GM12865 (cell line): Measurements from ENCODE around the gene ANP32A.

Experiments
- DNase-seq: peaks from one replicate; pipeline ENCODE4 v3.0.0; 2010; ENCODE audit warnings: low read depth
- H3K4me3 ChIP-seq: 2 replicates; pipeline ENCODE4 v1.5.1; 2011; ENCODE audit warnings: mild to moderate bottlenecking, low read depth, low read length, control low read depth
- TF ChIP-seq, protein P1 (sequence below): IDR thresholded peaks from 2 replicates; pipeline ENCODE4 v1.5.1; 2011; ENCODE audit warnings: low read length, control low read depth, low read depth, inconsistent platforms; ENCODE audit not compliant: insufficient read depth; ENCODE audit errors: missing control alignments

ANP32A gene

DNA sequence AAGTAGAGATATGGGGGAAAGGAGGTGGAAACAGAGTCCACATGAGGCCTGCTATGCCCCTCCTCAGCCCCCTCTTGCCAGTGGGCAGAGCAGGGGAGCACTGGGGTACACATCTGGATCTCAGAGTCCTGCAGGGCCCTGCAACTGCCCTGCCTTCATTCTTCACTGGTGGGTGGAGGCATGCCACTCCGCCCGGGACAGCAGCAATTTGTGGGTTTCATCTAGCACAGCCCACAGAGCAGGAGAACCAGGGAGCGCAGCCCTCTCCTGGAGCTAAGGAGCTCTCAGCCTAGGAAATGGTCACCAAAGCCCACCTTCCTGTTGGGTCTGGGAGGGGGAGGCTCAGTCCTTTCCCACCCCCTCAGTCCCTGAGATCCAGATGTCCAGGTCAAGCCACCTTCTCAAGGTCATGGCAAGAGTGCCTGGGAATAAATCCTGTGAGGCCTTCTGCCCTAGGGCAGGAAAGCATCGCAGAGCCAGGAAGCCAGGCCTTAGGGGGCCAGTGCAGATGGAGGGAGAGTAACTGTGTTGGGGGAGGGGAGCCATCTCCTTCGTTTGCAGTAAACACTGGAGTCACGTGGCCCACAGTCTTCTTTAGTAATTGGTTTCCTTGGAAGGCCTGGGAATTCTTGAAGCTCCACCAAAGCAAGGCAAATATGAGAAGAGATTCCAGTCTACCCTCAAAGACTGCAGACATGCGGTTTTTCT is 31.0 kb downstream of the ANP32A start:
- TF ChIP-seq, protein P1, sequence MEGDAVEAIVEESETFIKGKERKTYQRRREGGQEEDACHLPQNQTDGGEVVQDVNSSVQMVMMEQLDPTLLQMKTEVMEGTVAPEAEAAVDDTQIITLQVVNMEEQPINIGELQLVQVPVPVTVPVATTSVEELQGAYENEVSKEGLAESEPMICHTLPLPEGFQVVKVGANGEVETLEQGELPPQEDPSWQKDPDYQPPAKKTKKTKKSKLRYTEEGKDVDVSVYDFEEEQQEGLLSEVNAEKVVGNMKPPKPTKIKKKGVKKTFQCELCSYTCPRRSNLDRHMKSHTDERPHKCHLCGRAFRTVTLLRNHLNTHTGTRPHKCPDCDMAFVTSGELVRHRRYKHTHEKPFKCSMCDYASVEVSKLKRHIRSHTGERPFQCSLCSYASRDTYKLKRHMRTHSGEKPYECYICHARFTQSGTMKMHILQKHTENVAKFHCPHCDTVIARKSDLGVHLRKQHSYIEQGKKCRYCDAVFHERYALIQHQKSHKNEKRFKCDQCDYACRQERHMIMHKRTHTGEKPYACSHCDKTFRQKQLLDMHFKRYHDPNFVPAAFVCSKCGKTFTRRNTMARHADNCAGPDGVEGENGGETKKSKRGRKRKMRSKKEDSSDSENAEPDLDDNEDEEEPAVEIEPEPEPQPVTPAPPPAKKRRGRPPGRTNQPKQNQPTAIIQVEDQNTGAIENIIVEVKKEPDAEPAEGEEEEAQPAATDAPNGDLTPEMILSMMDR = no peak
- no peak for DNase-seq
- no peak overlapping the region for H3K4me3 ChIP-seq

DNA sequence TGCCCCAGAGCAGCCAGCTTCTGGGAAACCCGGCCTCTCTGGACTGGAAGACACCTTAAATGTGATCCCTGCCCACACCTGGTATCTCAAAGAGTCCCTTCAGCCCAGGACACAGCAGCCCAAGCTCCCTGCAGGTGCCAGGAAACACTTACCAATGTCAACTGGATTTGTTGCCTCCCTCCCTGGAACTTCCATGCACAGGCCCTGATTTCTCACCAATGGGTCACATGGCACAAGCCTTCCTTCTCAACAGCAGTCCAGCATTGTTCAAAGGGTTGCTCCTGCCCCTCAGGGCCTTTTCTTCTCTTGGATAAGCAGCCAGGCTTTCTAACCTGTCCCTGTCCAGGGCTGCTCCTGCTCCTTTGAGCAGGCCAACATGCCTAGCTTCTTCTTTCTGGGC is 31.6 kb downstream of the ANP32A start:
- TF ChIP-seq, protein P1 = no peak
- DNase-seq = no peak
- H3K4me3 ChIP-seq = no peak overlapping the region

GRCh38 chr15:68788264-68788624 is 32.5 kb downstream of the ANP32A start:
- TF ChIP-seq, protein P1 = no peak
- no peak overlapping the region for H3K4me3 ChIP-seq
- no peak for DNase-seq

GRCh38 chr15:68787609-68788263 is 33.0 kb downstream of the ANP32A start:
- TF ChIP-seq, protein P1 = no peak
- no peak overlapping the region for H3K4me3 ChIP-seq
- DNase-seq = no peak

DNA sequence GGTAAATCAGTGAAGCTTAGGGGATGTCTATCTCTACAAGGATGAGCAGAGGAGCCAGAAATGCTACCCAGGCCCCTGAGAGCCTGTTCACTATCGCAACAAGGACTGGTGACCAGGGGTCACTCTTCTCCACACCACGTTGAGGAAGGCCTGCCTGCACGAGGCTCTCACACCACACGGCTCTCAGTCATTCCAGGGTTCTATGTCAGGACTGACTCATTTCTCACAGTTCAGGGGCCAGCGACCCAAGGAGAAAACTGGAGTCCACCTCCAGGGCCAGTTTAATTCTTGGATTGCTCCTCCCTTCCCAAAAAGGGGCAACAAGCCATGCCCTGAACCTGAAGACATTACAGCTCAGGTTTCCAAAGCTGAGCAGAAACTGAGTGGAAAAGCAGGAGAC is 33.9 kb downstream of the ANP32A start:
- H3K4me3 ChIP-seq = no peak overlapping the region
- DNase-seq = no peak
- TF ChIP-seq, protein P1 = no peak

DNA sequence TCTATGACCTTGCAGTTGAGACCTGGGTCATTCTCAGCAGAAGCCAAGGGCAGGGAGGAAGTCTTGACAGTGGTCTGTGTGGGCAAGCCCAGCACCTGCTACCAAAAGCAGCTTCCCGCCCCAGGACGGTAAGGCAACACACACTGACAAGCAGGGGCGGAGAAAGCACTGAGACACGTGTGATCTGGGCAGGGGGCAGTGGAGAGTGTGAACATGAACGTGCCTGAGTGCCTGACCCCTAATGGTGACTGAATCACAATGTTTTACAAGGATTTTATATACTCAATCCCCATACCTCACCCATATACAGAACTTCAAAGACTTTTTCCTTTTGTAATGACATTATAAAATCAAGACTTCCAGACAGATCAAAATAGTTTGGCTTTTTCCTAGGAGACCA is 35.2 kb downstream of the ANP32A start:
- no peak for DNase-seq
- TF ChIP-seq, protein P1 = no peak
- H3K4me3 ChIP-seq = no peak overlapping the region

- no peak for DNase-seq
- TF ChIP-seq, protein P1 = no peak
- H3K4me3 ChIP-seq = no peak overlapping the region
Measured at GRCh38 chr15:68784206-68784605, 36.5 kb downstream of the ANP32A start.
